Fibroblast of lung (primary cell): ENCODE measurements around the gene TBC1D17. TPM values are rescaled to one million over a fixed set of nuclear protein-coding genes. Genes with fewer than 3 reads are reported as not detected.

ENCODE experiments used
- DNase-seq, 2 donors: peaks; one replicate each; pipeline versions ENCODE4 v3.0.0 to v3.0.0-alpha.2; 2010; ENCODE audit warnings: low read depth in 2 of 2
- H2AFZ ChIP-seq: 2 replicates; pipeline ENCODE4 v1.5.1; 2012; ENCODE audit warnings: low read length, control low read depth, inconsistent platforms
- H3K27ac ChIP-seq: 2 replicates; pipeline ENCODE4 v1.5.1; 2011; ENCODE audit warnings: low read length, control low read depth; ENCODE audit not compliant: insufficient read depth
- H3K27me3 ChIP-seq: 2 replicates; pipeline ENCODE4 v1.5.1; 2011; ENCODE audit warnings: mild to moderate bottlenecking, low read length; ENCODE audit not compliant: control insufficient read depth, insufficient read depth
- H3K36me3 ChIP-seq: 2 replicates; pipeline ENCODE4 v1.5.1; 2011; ENCODE audit warnings: low read length; ENCODE audit not compliant: control insufficient read depth, insufficient read depth
- H3K4me1 ChIP-seq: 2 replicates; pipeline ENCODE4 v1.5.1; 2011; ENCODE audit warnings: low read length; ENCODE audit not compliant: control insufficient read depth, insufficient read depth; ENCODE audit errors: extremely low read depth
- H3K4me2 ChIP-seq: 2 replicates; pipeline ENCODE4 v1.5.1; 2011; ENCODE audit warnings: low read length, control low read depth; ENCODE audit not compliant: insufficient read depth; ENCODE audit errors: extremely low read depth
- H3K4me3 ChIP-seq, 4 experiments: fragments of 200-600 bp in 1 of 4; sonication (generic) in 1 of 4; replicated peaks in 1 of 4; 2 replicates each; pipeline ENCODE4 v1.5.1; 2011 to 2016; ENCODE audit warnings: low read length in 4 of 4, low read depth in 3 of 4, mild to moderate bottlenecking in 3 of 4, control low read depth in 2 of 4, inconsistent platforms in 1 of 4, mixed read lengths in 1 of 4; ENCODE audit not compliant: insufficient read depth in 1 of 4; ENCODE audit errors: control extremely low read depth in 1 of 4
- H3K79me2 ChIP-seq: 2 replicates; pipeline ENCODE4 v1.5.1; 2012; ENCODE audit warnings: mild to moderate bottlenecking, low read length, inconsistent platforms; ENCODE audit not compliant: control insufficient read depth, insufficient read depth
- H3K9ac ChIP-seq: 2 replicates; pipeline ENCODE4 v1.5.1; 2011; ENCODE audit warnings: mild to moderate bottlenecking, low read length, control low read depth; ENCODE audit not compliant: insufficient read depth
- H3K9me3 ChIP-seq: 2 replicates; pipeline ENCODE4 v1.5.1; 2012; ENCODE audit warnings: low read depth, low read length; ENCODE audit not compliant: control insufficient read depth, insufficient read depth
- H4K20me1 ChIP-seq: 2 replicates; pipeline ENCODE4 v1.5.1; 2011; ENCODE audit warnings: low read length; ENCODE audit not compliant: control insufficient read depth, insufficient read depth; ENCODE audit errors: extremely low read depth
- EZH2 ChIP-seq: IDR thresholded peaks from 2 replicates; pipeline ENCODE4 v1.5.1; 2012; ENCODE audit warnings: low read length, control low read depth, mild to moderate bottlenecking; ENCODE audit errors: missing control alignments
- polyA plus RNA-seq, 2 donors: library from polyadenylated mRNA; depleted of rRNA in 1 of 2; stranded (reverse) in 1 of 2; unstranded in 1 of 2; fragments of >200 nt; gene quantifications; 2 replicates each; pipeline ENCODE4 v1.2.1, GENCODE V29; 2011 to 2012; ENCODE audit warnings: missing spikeins in 1 of 2
- total RNA-seq: library from RNA; depleted of rRNA; stranded (reverse); fragments of >200 nt; gene quantifications from 2 replicates; pipeline ENCODE4 v1.2.1, GENCODE V29; 2014
- TF ChIP-seq, protein P1 (sequence below), 2 donors: IDR thresholded peaks in 1 of 2; conservative IDR thresholded peaks in 1 of 2; 1 replicate in 1 of 2; 2 replicates in 1 of 2; pipeline ENCODE4 v1.5.1; 2011 to 2012; ENCODE audit warnings: low read length in 2 of 2, control low read depth in 1 of 2, inconsistent platforms in 1 of 2, low read depth in 1 of 2, mild to moderate bottlenecking in 1 of 2

The TBC1D17 gene
- total and polyA plus RNA-seq, 2 donors (not counting 1 experiment from before 2014, with no cell fraction given), result 19.5 to 32.5 TPM

DNA sequence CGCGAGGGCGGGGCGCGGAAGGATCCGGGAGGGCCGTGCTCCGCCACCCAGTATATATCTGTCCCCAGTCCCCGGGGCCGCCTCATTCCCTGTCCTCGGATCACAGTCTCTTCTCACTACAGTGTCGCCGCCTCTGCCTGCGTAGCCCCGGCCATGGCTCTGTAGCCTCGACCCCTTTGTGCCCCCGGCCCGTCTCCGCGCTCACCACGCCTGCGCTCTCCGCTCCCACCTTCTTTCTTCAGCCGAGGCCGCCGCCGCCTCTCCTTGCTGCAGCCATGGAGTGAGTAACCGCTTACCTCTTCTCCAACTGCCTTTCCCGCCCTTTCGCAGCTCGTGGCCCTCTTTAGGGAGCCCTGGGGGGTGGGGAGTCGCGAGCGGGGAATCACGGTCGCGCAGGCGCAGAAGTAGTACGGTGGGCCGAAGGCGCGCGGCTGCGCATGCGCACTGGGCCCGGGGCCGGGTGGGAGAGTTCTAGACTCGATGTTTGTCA lies 51.7 kb downstream of the TBC1D17 start, which contains the start of the genes ATF5 and NUP62:
Gene ATF5 (plus strand): TSS at position 85 of the 490 bp plus-strand sequence. CDS start 1,646 bp downstream, outside the sequence.
Gene NUP62 (minus strand): TSS at position 384 of the 490 bp plus-strand sequence. CDS start 19,697 bp downstream, outside the sequence.
- peak within 1 kb of the TSS; percentile 79 for H3K27ac ChIP-seq
- peaks cover 45% of the 10 kb centered on the region for H3K79me2 ChIP-seq
- peak within 1 kb of the TSS; percentile 66 for H2AFZ ChIP-seq
- H3K27me3 ChIP-seq, result no peaks in the 10 kb centered on the region
- peak within 1 kb of the TSS; percentile 87 for H3K4me2 ChIP-seq
- H3K36me3 ChIP-seq, result peaks cover 13% of the 10 kb centered on the region
- peak; percentile 68 to 84 for DNase-seq
- no peaks in the 10 kb centered on the region for H4K20me1 ChIP-seq
- peak within 1 kb of the TSS; percentile 67 for H3K9ac ChIP-seq
- H3K4me1 ChIP-seq, result peaks cover 9% of the 10 kb centered on the region
- peak within 1 kb of the TSS; percentile 37 to 95 (median 84) for H3K4me3 ChIP-seq
- no peaks in the 10 kb centered on the region for H3K9me3 ChIP-seq
- TF ChIP-seq EZH2, result no peak
- TF ChIP-seq, protein P1, sequence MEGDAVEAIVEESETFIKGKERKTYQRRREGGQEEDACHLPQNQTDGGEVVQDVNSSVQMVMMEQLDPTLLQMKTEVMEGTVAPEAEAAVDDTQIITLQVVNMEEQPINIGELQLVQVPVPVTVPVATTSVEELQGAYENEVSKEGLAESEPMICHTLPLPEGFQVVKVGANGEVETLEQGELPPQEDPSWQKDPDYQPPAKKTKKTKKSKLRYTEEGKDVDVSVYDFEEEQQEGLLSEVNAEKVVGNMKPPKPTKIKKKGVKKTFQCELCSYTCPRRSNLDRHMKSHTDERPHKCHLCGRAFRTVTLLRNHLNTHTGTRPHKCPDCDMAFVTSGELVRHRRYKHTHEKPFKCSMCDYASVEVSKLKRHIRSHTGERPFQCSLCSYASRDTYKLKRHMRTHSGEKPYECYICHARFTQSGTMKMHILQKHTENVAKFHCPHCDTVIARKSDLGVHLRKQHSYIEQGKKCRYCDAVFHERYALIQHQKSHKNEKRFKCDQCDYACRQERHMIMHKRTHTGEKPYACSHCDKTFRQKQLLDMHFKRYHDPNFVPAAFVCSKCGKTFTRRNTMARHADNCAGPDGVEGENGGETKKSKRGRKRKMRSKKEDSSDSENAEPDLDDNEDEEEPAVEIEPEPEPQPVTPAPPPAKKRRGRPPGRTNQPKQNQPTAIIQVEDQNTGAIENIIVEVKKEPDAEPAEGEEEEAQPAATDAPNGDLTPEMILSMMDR (conservative IDR thresholded peaks at IDR 0.05 in 1 of 2, IDR thresholded peaks at IDR 0.05 in 1 of 2; ENCODE audit: low read depth in 1 of 2, low read length in 2 of 2), result no peak

DNA sequence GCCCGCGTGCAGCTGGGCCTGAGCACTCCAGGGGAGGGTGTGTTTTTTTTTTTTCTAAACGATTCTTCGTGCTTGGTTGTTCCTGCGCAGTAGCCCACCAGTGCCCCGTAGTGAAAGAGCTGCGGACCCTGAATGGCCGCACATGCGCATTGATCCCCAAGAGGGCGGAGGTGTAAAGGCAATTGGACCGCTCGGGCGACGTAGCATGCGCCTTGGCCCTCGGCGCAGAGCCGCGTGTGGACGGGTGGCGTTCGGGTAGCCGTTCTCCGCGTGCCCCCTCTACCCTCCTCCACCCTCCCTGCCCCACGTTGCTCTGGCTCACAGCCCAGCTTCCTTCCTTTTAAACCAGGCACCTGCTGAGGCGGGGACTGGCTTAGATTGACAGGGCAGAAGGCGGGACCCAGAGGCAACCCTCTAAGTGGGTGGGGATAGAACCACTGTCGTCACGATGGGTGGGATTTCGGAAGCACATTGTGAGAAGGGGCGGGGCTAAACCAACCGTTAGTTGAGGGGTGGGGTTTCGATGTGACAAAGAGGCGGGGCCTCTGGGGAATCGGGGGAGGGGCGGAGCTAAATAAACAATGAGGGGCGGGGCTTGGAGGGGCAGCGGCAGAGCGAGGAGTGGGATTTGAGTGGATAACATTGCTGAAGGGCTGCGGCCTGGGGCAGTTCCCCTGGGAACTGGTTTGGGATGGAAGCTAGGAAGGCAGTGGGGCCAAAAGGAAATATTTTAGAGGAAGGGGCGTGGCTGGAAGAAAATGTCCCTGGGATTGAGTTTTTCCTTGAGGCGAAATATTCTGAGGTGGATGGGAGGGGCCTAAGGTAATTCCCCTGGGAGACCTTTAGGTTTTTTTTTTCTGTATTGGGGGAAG lies 52.3 kb downstream of the TBC1D17 start:
- H3K9me3 ChIP-seq, result no peaks in the 10 kb centered on the region
- peak overlapping the region; percentile 67 for H3K9ac ChIP-seq
- H3K79me2 ChIP-seq, result peaks cover 38% of the 10 kb centered on the region
- peaks cover 10% of the 10 kb centered on the region for H3K36me3 ChIP-seq
- DNase-seq, result peak; percentile 94 to 98
- peak overlapping the region; percentile 37 to 95 (median 84) for H3K4me3 ChIP-seq
- H3K27me3 ChIP-seq, result no peaks in the 10 kb centered on the region
- no peaks in the 10 kb centered on the region for H4K20me1 ChIP-seq
- peak overlapping the region; percentile 52 for H2AFZ ChIP-seq
- peak overlapping the region; percentile 79 for H3K27ac ChIP-seq
- peak overlapping the region; percentile 87 for H3K4me2 ChIP-seq
- TF ChIP-seq, protein P1 (conservative IDR thresholded peaks at IDR 0.05 in 1 of 2, IDR thresholded peaks at IDR 0.05 in 1 of 2; ENCODE audit: low read depth in 1 of 2, low read length in 2 of 2), result peak in 1 of 2 donors; percentile 8
- TF ChIP-seq EZH2, result no peak
- H3K4me1 ChIP-seq, result peaks cover 9% of the 10 kb centered on the region

- H4K20me1 ChIP-seq, result no peaks in the 10 kb centered on the region
- H3K4me2 ChIP-seq, result peak overlapping the region; percentile 8
- peaks cover 9% of the 10 kb centered on the region for H3K4me1 ChIP-seq
- H3K9me3 ChIP-seq, result no peaks in the 10 kb centered on the region
- peak overlapping the region in 3 of 4 experiments; percentile 40 to 95 (median 80) for H3K4me3 ChIP-seq
- no peaks in the 10 kb centered on the region for H3K27me3 ChIP-seq
- H3K36me3 ChIP-seq, result peaks cover 10% of the 10 kb centered on the region
- TF ChIP-seq, protein P1 (conservative IDR thresholded peaks at IDR 0.05 in 1 of 2, IDR thresholded peaks at IDR 0.05 in 1 of 2; ENCODE audit: low read depth in 1 of 2, low read length in 2 of 2), result no peak
- no peak for TF ChIP-seq EZH2
- no peak overlapping the region for H3K9ac ChIP-seq
- H3K27ac ChIP-seq, result no peak overlapping the region
- no peak for DNase-seq
- H2AFZ ChIP-seq, result no peak overlapping the region
- H3K79me2 ChIP-seq, result peaks cover 32% of the 10 kb centered on the region
Observed at GRCh38 chr19:49930483-49931011, 53.0 kb downstream of the TBC1D17 start.
